Motor neuron (in vitro differentiated cells): ENCODE results near the gene PPAT. TPM values are rescaled to one million over a fixed set of nuclear protein-coding genes. Genes with fewer than 3 reads are reported as not detected.
"Not testable (repeated sequence)": the region's sequence is repeated elsewhere in the genome, so short reads cannot be mapped to it uniquely, and the experiment has no call there.

ENCODE experiments used
- ATAC-seq, 8 experiments: fragments of 200-7000 bp; cut with Tn5 transposase; replicated peaks in 6 of 8; 2 replicates each; pipeline ENCODE4 v1.8.0; 2021; ENCODE audit warnings: mild to moderate bottlenecking in 8 of 8, moderate library complexity in 8 of 8
- H3K27ac ChIP-seq, 2 donors: fragments of 250-450 bp; sonication (Bioruptor Pico); 2 replicates each; pipeline ENCODE4 v1.9.0; 2021; ENCODE audit warnings: antibody characterized with exemption in 2 of 2, mild to moderate bottlenecking in 2 of 2, moderate library complexity in 1 of 2
- H3K4me1 ChIP-seq, 2 donors: fragments of 250-450 bp; sonication (Bioruptor Pico); replicated peaks in 1 of 2; 2 replicates each; pipeline ENCODE4 v1.6.1; 2021; ENCODE audit warnings: antibody characterized with exemption in 2 of 2, mild to moderate bottlenecking in 2 of 2, moderate library complexity in 1 of 2
- H3K4me3 ChIP-seq, 5 donors: fragments of 250-450 bp; sonication (Bioruptor Pico); 2 replicates each; pipeline ENCODE4 v1.9.0; 2021; ENCODE audit warnings: antibody characterized with exemption in 5 of 5, mild to moderate bottlenecking in 5 of 5, moderate library complexity in 4 of 5
- WGBS, 10 experiments: fragments of 450-650 bp; shearing (Covaris generic); methylation state at CpG; one replicate each; pipeline ENCODE4 v1.0.0; 2022; 5-methylcytosine and 5-hydroxymethylcytosine counted together
- in situ Hi-C, 9 experiments: fragments of 400-800 bp; cut with MboI; loops; one replicate each; pipeline ENCODE4 v1.15.0; 2021; ENCODE audit warnings: low sequenced_read_pairs in 9 of 9, low pct_unique_long_range_greater_than_20kb in 2 of 9; ENCODE audit not compliant: unreplicated experiment in 9 of 9
- total RNA-seq, 8 experiments: library from RNA; unstranded; fragments of 300-600 nt; gene quantifications; 2 replicates each; pipeline versions ENCODE4 v1.2.3 to v1.2.4, GENCODE V29; 2022

The PPAT gene
- total RNA-seq: 10 to 100 TPM; 23.7 to 44.0 (median 29.9) TPM

GRCh38 chr4:56435140-56435926 lies at the start of gene PPAT:
PPAT (minus strand) TSS chr4:56435615; CDS start chr4:56435477, 138 bp downstream.
- in situ Hi-C loops: no loop called here
- ATAC-seq: peak; percentile 73 to 83 (median 79)
- Histone ChIP-seq H3K27ac (peak within 1 kb of the TSS; percentile 88 to 91), H3K4me1 (peaks cover 0 to 5% of the 10 kb centered on the region in 2 donors), H3K4me3 (peak within 1 kb of the TSS; percentile 52 to 68 (median 58))
- WGBS, 10 experiments: 0 to 10% (median 0%) methylated on average over 1 to 7 of the region's 61 CpGs; no CpG with 5 or more reads in 5 of the 10 experiments

GRCh38 chr4:56480691-56481090 lies 45.3 kb upstream of the PPAT start:
- WGBS, 10 experiments: 87 to 100% (median 93%) methylated on average over 1 to 3 of the region's 3 CpGs
- no peak overlapping the region for H3K4me3 ChIP-seq
- no peak for ATAC-seq
- H3K27ac ChIP-seq: no peak overlapping the region
- in situ Hi-C loops: loop anchor here in 1 of 9 experiments (25.0 kb wide), 1 partner anchor 532 kb away; no protein-coding TSS in a partner anchor
- H3K4me1 ChIP-seq: no peaks in the 10 kb centered on the region

GRCh38 chr4:56477192-56477702 lies 41.8 kb upstream of the PPAT start:
- H3K4me1 ChIP-seq: no peaks in the 10 kb centered on the region
- WGBS, 10 experiments: 88 to 100% (median 97%) methylated on average over 2 to 5 of the region's 5 CpGs
- in situ Hi-C loops: loop anchor here in 1 of 9 experiments (25.0 kb wide), 1 partner anchor 535 kb away; no protein-coding TSS in a partner anchor

GRCh38 chr4:56475917-56476316 lies 40.5 kb upstream of the PPAT start:
- Histone ChIP-seq H3K4me3 (no peak overlapping the region), H3K27ac (no peak overlapping the region), H3K4me1 (no peaks in the 10 kb centered on the region)
- no peak for ATAC-seq
- in situ Hi-C loops: loop anchor here in 1 of 9 experiments (25.0 kb wide), 1 partner anchor 536 kb away; no protein-coding TSS in a partner anchor
- WGBS, 10 experiments: 71 to 100% (median 82%) methylated on average over 1 to 2 of the region's 2 CpGs; no CpG with 5 or more reads in 3 of the 10 experiments

More at GRCh38 chr4:56477192-56477702, 41.8 kb upstream of the PPAT start:
- ATAC-seq: no peak
- H3K27ac ChIP-seq: no peak overlapping the region
- no peak overlapping the region for H3K4me3 ChIP-seq

GRCh38 chr4:56469489-56470210 lies 34.2 kb upstream of the PPAT start:
- Histone ChIP-seq H3K4me3 (peak overlapping the region in 1 of 5 donors; percentile 9), H3K4me1 (peaks cover 19 to 25% of the 10 kb centered on the region in 2 donors), H3K27ac (no peak overlapping the region)
- no peak for ATAC-seq
- in situ Hi-C loops: no loop called here
- 63 to 100% (median 90%) methylated on average over 2 to 6 of the region's 6 CpGs for WGBS, 10 experiments

GRCh38 chr4:56468097-56468422 lies 32.6 kb upstream of the PPAT start:
- peak; percentile 10 to 70 (median 64) for ATAC-seq
- 0 to 6% (median 0%) methylated on average over 1 to 10 of the region's 10 CpGs for WGBS, 10 experiments
- in situ Hi-C loops: no loop called here
- H3K4me1 ChIP-seq: peaks cover 21 to 33% of the 10 kb centered on the region in 2 donors
- peak overlapping the region; percentile 65 to 93 (median 80) for H3K4me3 ChIP-seq
- peak overlapping the region; percentile 93 to 96 for H3K27ac ChIP-seq

- Histone ChIP-seq H3K4me1 (peaks cover 21 to 33% of the 10 kb centered on the region in 2 donors), H3K4me3 (peak within 1 kb of the TSS; percentile 65 to 93 (median 80)), H3K27ac (peak within 1 kb of the TSS; percentile 93 to 96)
- peak; percentile 78 to 95 (median 93) for ATAC-seq
- WGBS, 10 experiments: 0 to 20% (median 0%) methylated on average over 1 to 19 of the region's 62 CpGs; no CpG with 5 or more reads in 1 of the 10 experiments
- in situ Hi-C loops: no loop called here
Measured at GRCh38 chr4:56467284-56468096, 32.1 kb upstream of the PPAT start, which contains the start of gene SRP72. SRP72 (plus strand) TSS chr4:56467617; CDS start chr4:56467636, 19 bp downstream.

- H3K4me3 ChIP-seq: peak overlapping the region; percentile 65 to 93 (median 80)
- WGBS, 10 experiments: 0 to 4% (median 0%) methylated on average over 2 to 8 of the region's 8 CpGs; no CpG with 5 or more reads in 4 of the 10 experiments
- ATAC-seq: peak in 1 of 8 experiments; percentile 0
- in situ Hi-C loops: no loop called here
- peaks cover 21 to 33% of the 10 kb centered on the region in 2 donors for H3K4me1 ChIP-seq
- peak overlapping the region; percentile 93 to 96 for H3K27ac ChIP-seq
Measured at GRCh38 chr4:56466910-56467283, 31.5 kb upstream of the PPAT start.

- peak in 3 of 8 experiments; percentile 8 to 35 (median 31) for ATAC-seq
- peak overlapping the region; percentile 65 to 93 (median 80) for H3K4me3 ChIP-seq
- H3K27ac ChIP-seq: peak overlapping the region in 1 of 2 donors; percentile 96
- in situ Hi-C loops: not testable (repeated sequence)
- 0 to 44% (median 6%) methylated on average over 1 to 7 of the region's 8 CpGs; no CpG with 5 or more reads in 2 of the 10 experiments for whole genome bisulfite sequencing, 10 experiments
- H3K4me1 ChIP-seq: peaks cover 21 to 33% of the 10 kb centered on the region in 2 donors
Measured at GRCh38 chr4:56466296-56466761, 30.9 kb upstream of the PPAT start.

GRCh38 chr4:56465599-56466295 lies 30.3 kb upstream of the PPAT start:
- 28 to 100% (median 60%) methylated on average over 1 to 7 of the region's 10 CpGs; no CpG with 5 or more reads in 1 of the 10 experiments for WGBS, 10 experiments
- in situ Hi-C loops: no loop called here
- Histone ChIP-seq H3K4me3 (peak overlapping the region; percentile 65 to 93 (median 80)), H3K27ac (no peak overlapping the region), H3K4me1 (peaks cover 21 to 33% of the 10 kb centered on the region in 2 donors)
- ATAC-seq: peak in 3 of 8 experiments; percentile 0 to 1 (median 1)

GRCh38 chr4:56464581-56464980 lies 29.2 kb upstream of the PPAT start:
- no peak overlapping the region for H3K27ac ChIP-seq

More at GRCh38 chr4:56464581-56464980, 29.2 kb upstream of the PPAT start:
- WGBS, 10 experiments: 20 to 100% (median 74%) methylated on average over 1 to 3 of the region's 3 CpGs; no CpG with 5 or more reads in 2 of the 10 experiments
- in situ Hi-C loops: no loop called here
- H3K4me3 ChIP-seq: no peak overlapping the region
- H3K4me1 ChIP-seq: peaks cover 21 to 32% of the 10 kb centered on the region in 2 donors
- ATAC-seq: no peak
